H1 (cell line): ENCODE results near the gene CFAP61. TPM values are rescaled to one million over a fixed set of nuclear protein-coding genes. Genes with fewer than 3 reads are reported as not detected.

ENCODE experiments used
- CTCF ChIA-PET: fragments of 300-600 bp; sonication (Branson Sonifier 250); formaldehyde crosslinking; loops from one replicate; lab custom pipeline; 2021; ENCODE audit not compliant: partially characterized antibody; lab: Charles Lee
- POLR2A ChIA-PET: fragments of 300-600 bp; sonication (Branson Sonifier 250); formaldehyde crosslinking; loops from one replicate; lab custom pipeline; 2021; ENCODE audit warnings: inconsistent platforms; ENCODE audit not compliant: partially characterized antibody; lab: Charles Lee
- DNase-seq, 2 experiments: peaks; one replicate each; pipeline versions ENCODE4 v3.0.0 to v3.0.0-alpha.2; 2010 to 2022; ENCODE audit warnings: low spot score in 2 of 2, low read depth in 1 of 2, mixed read lengths in 1 of 2
- FAIRE-seq: peaks from 2 replicates; lab custom pipeline; 2011; peaks lifted over from hg19 to GRCh38; lab: Jason Lieb, UNC
- H2AFZ ChIP-seq: 2 replicates; pipeline ENCODE4 v1.8.1; 2012; ENCODE audit warnings: low read length, inconsistent platforms
- H2AK5ac ChIP-seq: 2 replicates; pipeline ENCODE4 v1.6.1; 2013; ENCODE audit warnings: low read depth, low read length
- H2BK120ac ChIP-seq: replicated peaks from 2 replicates; pipeline ENCODE3; 2013; ENCODE audit warnings: low read depth, low read length, inconsistent platforms
- H2BK12ac ChIP-seq: 2 replicates; pipeline ENCODE4 v1.6.1; 2013; ENCODE audit warnings: low read depth, low read length
- H2BK15ac ChIP-seq: 2 replicates; pipeline ENCODE4 v1.6.1; 2013; ENCODE audit warnings: low read length
- H2BK20ac ChIP-seq: 2 replicates; pipeline ENCODE4 v1.6.1; 2013; ENCODE audit warnings: low read length
- H2BK5ac ChIP-seq: 2 replicates; pipeline ENCODE4 v1.6.1; 2013; ENCODE audit warnings: low read depth, low read length
- H3K14ac ChIP-seq: 2 replicates; pipeline ENCODE4 v1.6.1; 2013; ENCODE audit warnings: inconsistent platforms; ENCODE audit not compliant: insufficient read length
- H3K18ac ChIP-seq: 2 replicates; pipeline ENCODE4 v1.6.1; 2013; ENCODE audit warnings: low read length; ENCODE audit errors: extremely low read depth
- H3K23ac ChIP-seq: 2 replicates; pipeline ENCODE4 v1.6.1; 2013; ENCODE audit warnings: inconsistent platforms; ENCODE audit not compliant: insufficient read length
- H3K23me2 ChIP-seq: 2 replicates; pipeline ENCODE4 v1.6.1; 2013; ENCODE audit warnings: low read depth, low read length
- H3K27ac ChIP-seq: 2 replicates; pipeline ENCODE4 v1.6.1; 2011; ENCODE audit warnings: low read depth, low read length, inconsistent platforms
- H3K27me3 ChIP-seq, 4 experiments: replicated peaks in 1 of 4; 1 replicate in 1 of 4; 2 replicates in 3 of 4; pipeline versions ENCODE4 v1.6.1 to v1.8.1; 2011 to 2013; ENCODE audit warnings: low read length in 3 of 4, mild to moderate bottlenecking in 3 of 4, inconsistent platforms in 2 of 4, mixed read lengths in 2 of 4, moderate library complexity in 1 of 4; ENCODE audit not compliant: control insufficient read depth in 3 of 4, insufficient read depth in 3 of 4; ENCODE audit errors: extremely low read depth in 1 of 4
- H3K36me3 ChIP-seq, 4 experiments: 2 replicates each; pipeline versions ENCODE4 v1.6.1 to v1.8.1; 2011 to 2013; ENCODE audit warnings: mild to moderate bottlenecking in 4 of 4, low read length in 3 of 4, moderate library complexity in 2 of 4, control low read depth in 1 of 4, inconsistent platforms in 1 of 4; ENCODE audit not compliant: insufficient read depth in 4 of 4, control insufficient read depth in 2 of 4
- H3K4ac ChIP-seq: replicated peaks from 2 replicates; pipeline ENCODE3; 2013; ENCODE audit warnings: low read length, low read depth, mixed read lengths, inconsistent platforms; ENCODE audit not compliant: insufficient read length
- H3K4me1 ChIP-seq, 4 experiments: replicated peaks in 1 of 4; 1 replicate in 1 of 4; 2 replicates in 3 of 4; pipeline versions ENCODE4 v1.6.1 to v1.8.1; 2011 to 2013; ENCODE audit warnings: low read length in 3 of 4, inconsistent platforms in 2 of 4, mixed read lengths in 1 of 4; ENCODE audit not compliant: insufficient read depth in 4 of 4, control insufficient read depth in 3 of 4
- H3K4me2 ChIP-seq, 2 experiments: 2 replicates each; pipeline versions ENCODE4 v1.6.1 to v1.8.1; 2011 to 2013; ENCODE audit warnings: low read depth in 2 of 2, low read length in 2 of 2, control low read depth in 1 of 2, inconsistent platforms in 1 of 2, mild to moderate bottlenecking in 1 of 2; ENCODE audit not compliant: insufficient read depth in 1 of 2
- H3K4me3 ChIP-seq, 4 experiments: fragments of 200-600, 300-600 bp in 1 of 4; sonication (generic), shearing (Covaris generic), sonication (Bioruptor Twin) in 1 of 4; 2 replicates each; pipeline versions ENCODE4 v1.5.1 to v1.8.1; 2011 to 2016; ENCODE audit warnings: low read length in 4 of 4, low read depth in 3 of 4, control low read depth in 2 of 4, inconsistent platforms in 2 of 4, mild to moderate bottlenecking in 2 of 4, mixed read lengths in 1 of 4, moderate library complexity in 1 of 4; ENCODE audit not compliant: insufficient read depth in 2 of 4; ENCODE audit errors: extremely low read depth in 1 of 4
- H3K56ac ChIP-seq: replicated peaks from 2 replicates; pipeline ENCODE3; 2013; ENCODE audit warnings: low read depth, mild to moderate bottlenecking, mixed read lengths, low read length, inconsistent platforms; ENCODE audit not compliant: insufficient read length
- H3K79me1 ChIP-seq: 2 replicates; pipeline ENCODE4 v1.6.1; 2013; ENCODE audit warnings: low read depth, low read length, control low read depth
- H3K79me2 ChIP-seq, 2 experiments: 2 replicates each; pipeline versions ENCODE4 v1.6.1 to v1.8.1; 2012 to 2013; ENCODE audit warnings: low read length in 2 of 2, mild to moderate bottlenecking in 2 of 2, inconsistent platforms in 1 of 2; ENCODE audit not compliant: insufficient read depth in 2 of 2, control insufficient read depth in 1 of 2
- H3K9ac ChIP-seq, 4 experiments: replicated peaks in 1 of 4; 1 replicate in 1 of 4; 2 replicates in 3 of 4; pipeline versions ENCODE4 v1.6.1 to v1.8.1; 2011 to 2013; ENCODE audit warnings: low read depth in 3 of 4, low read length in 3 of 4, control low read depth in 2 of 4, mild to moderate bottlenecking in 2 of 4, moderate library complexity in 2 of 4, inconsistent platforms in 1 of 4; ENCODE audit errors: extremely low read depth in 1 of 4
- H3K9me3 ChIP-seq, 2 experiments: 2 replicates each; pipeline versions ENCODE4 v1.6.1 to v1.8.1; 2012 to 2013; ENCODE audit warnings: mild to moderate bottlenecking in 2 of 2, moderate library complexity in 2 of 2, control low read depth in 1 of 2, inconsistent platforms in 1 of 2, low read depth in 1 of 2, low read length in 1 of 2, mixed read lengths in 1 of 2; ENCODE audit not compliant: insufficient read depth in 2 of 2
- H4K20me1 ChIP-seq, 2 experiments: replicated peaks in 1 of 2; 2 replicates each; pipeline versions ENCODE3 to v1.8.1; 2011 to 2013; ENCODE audit warnings: inconsistent platforms in 2 of 2, low read length in 2 of 2, mild to moderate bottlenecking in 1 of 2; ENCODE audit not compliant: insufficient read depth in 2 of 2, control insufficient read depth in 1 of 2
- H4K5ac ChIP-seq: 2 replicates; pipeline ENCODE4 v1.6.1; 2013; ENCODE audit warnings: low read length, low read depth, mixed read lengths, inconsistent platforms; ENCODE audit not compliant: insufficient read length
- H4K8ac ChIP-seq: 2 replicates; pipeline ENCODE4 v1.8.0; 2013; ENCODE audit warnings: mild to moderate bottlenecking, moderate library complexity, low read length, inconsistent platforms; ENCODE audit not compliant: insufficient read depth; ENCODE audit errors: extremely low read depth
- H4K91ac ChIP-seq: replicated peaks from 2 replicates; pipeline ENCODE3; 2013; ENCODE audit warnings: low read length, mixed read lengths, inconsistent platforms; ENCODE audit not compliant: insufficient read length
- ASH2L ChIP-seq: fragments of 200-600, 300-600 bp; sonication (generic); IDR thresholded peaks from one replicate; pipeline ENCODE4 v1.7.1; 2017; ENCODE audit warnings: low read length
- BCL11A ChIP-seq, 2 experiments: IDR thresholded peaks; one replicate each; pipeline ENCODE4 v1.6.1; 2011; ENCODE audit warnings: low read depth in 2 of 2, low read length in 2 of 2, mild to moderate bottlenecking in 2 of 2
- BRCA1 ChIP-seq: IDR thresholded peaks from 2 replicates; pipeline ENCODE4 v1.6.1; 2012; ENCODE audit warnings: low read depth, low read length, improper control_type of control experiment
- JUND ChIP-seq: IDR thresholded peaks from 2 replicates; pipeline ENCODE4 v1.6.1; 2011; ENCODE audit warnings: mild to moderate bottlenecking, improper control_type of control experiment, low read length
- POLR2A ChIP-seq, 2 experiments: IDR thresholded peaks; 1 replicate in 1 of 2; 2 replicates in 1 of 2; pipeline ENCODE4 v1.6.1; 2011; ENCODE audit warnings: low read depth in 2 of 2, low read length in 2 of 2, mild to moderate bottlenecking in 2 of 2; ENCODE audit errors: control extremely low read depth in 1 of 2
- POLR2AphosphoS5 ChIP-seq: IDR thresholded peaks from 2 replicates; pipeline ENCODE4 v1.6.1; 2011; ENCODE audit warnings: low read depth, low read length
- RBBP5 ChIP-seq: IDR thresholded peaks from 2 replicates; pipeline ENCODE4 v1.7.1; 2012; ENCODE audit warnings: low read depth, mild to moderate bottlenecking, inconsistent platforms, low read length, moderate library complexity, borderline replicate concordance
- TBP ChIP-seq: IDR thresholded peaks from 2 replicates; pipeline ENCODE4 v1.6.1; 2011; ENCODE audit warnings: low read depth, low read length, improper control_type of control experiment
- TEAD4 ChIP-seq: IDR thresholded peaks from 2 replicates; pipeline ENCODE4 v1.6.1; 2012; ENCODE audit warnings: low read depth, low read length, inconsistent platforms, mixed read lengths
- polyA plus RNA-seq, 7 experiments: library from polyadenylated mRNA; depleted of rRNA in 3 of 7; stranded (reverse) in 5 of 7; unstranded in 2 of 7; fragments of >200 nt in 5 of 7; fragments of 200-250 nt in 2 of 7; gene quantifications; 1 replicate in 5 of 7; 2 replicates in 1 of 7; 4 replicates in 1 of 7; pipeline versions ENCODE4 v1.2.1 to v1.2.3, GENCODE V29; 2011 to 2013; ENCODE audit warnings: missing spikeins in 2 of 7, mixed read lengths in 2 of 7
- total RNA-seq: library from RNA; stranded (reverse); fragmentation: NEBNext Ultra II Directional; extraction: Animal tissue kit (Norgen Biotek cat#: 25700); gene quantifications from 2 replicates; pipeline ENCODE4 v1.2.1, GENCODE V29; 2021

CFAP61 gene
- total and polyA plus RNA-seq, 2 of the 8 experiments (the other 6 are each of a cell fraction or from before 2014, with no cell fraction given): 0.29 to 0.61 TPM

GRCh38 chr20:20100881-20101280 lies 48.5 kb downstream of the CFAP61 start:
- no peak for DNase-seq
- no peak overlapping the region for H2BK12ac ChIP-seq
- no peak overlapping the region for H4K91ac ChIP-seq
- no peak overlapping the region for H3K4ac ChIP-seq
- H2BK15ac ChIP-seq: no peak overlapping the region
- POLR2A ChIA-PET: no interaction called here
- no peaks in the 10 kb centered on the region for H4K20me1 ChIP-seq
- H3K18ac ChIP-seq: no peak overlapping the region
- H3K23ac ChIP-seq: no peak overlapping the region
- H3K23me2 ChIP-seq: no peaks in the 10 kb centered on the region
- no peak overlapping the region for H3K27ac ChIP-seq
- CTCF ChIA-PET: interaction anchor here (1.0 to 1.7 kb wide), 3 partner anchors 9 to 351 kb away, joined by 3 to 4 read pairs (median 3); no protein-coding TSS in a partner anchor
- FAIRE-seq: no peak
- H3K79me1 ChIP-seq: no peaks in the 10 kb centered on the region
- H3K9me3 ChIP-seq: no peaks in the 10 kb centered on the region
- no peaks in the 10 kb centered on the region for H3K36me3 ChIP-seq
- H4K5ac ChIP-seq: no peak overlapping the region
- no peak overlapping the region for H2BK120ac ChIP-seq
- no peak overlapping the region for H3K9ac ChIP-seq
- H3K4me3 ChIP-seq: no peak overlapping the region
- H2BK20ac ChIP-seq: no peak overlapping the region
- H3K4me2 ChIP-seq: no peak overlapping the region
- no peaks in the 10 kb centered on the region for H3K79me2 ChIP-seq
- H2BK5ac ChIP-seq: no peak overlapping the region
- no peaks in the 10 kb centered on the region for H3K27me3 ChIP-seq
- no peak overlapping the region for H4K8ac ChIP-seq
- no peak overlapping the region for H2AK5ac ChIP-seq
- no peaks in the 10 kb centered on the region for H3K4me1 ChIP-seq
- no peak overlapping the region for H3K56ac ChIP-seq
- no peak overlapping the region for H3K14ac ChIP-seq
- no peak overlapping the region for H2AFZ ChIP-seq
- TF ChIP-seq JUND (no peak), RBBP5 (no peak), POLR2A (IDR thresholded peaks at IDR 0.05; ENCODE audit: control extremely low read depth in 1 of 2, low read depth in 2 of 2, low read length in 2 of 2) (no peak), ASH2L (no peak), BCL11A (IDR thresholded peaks at IDR 0.05; ENCODE audit: low read depth in 2 of 2, low read length in 2 of 2) (no peak), BRCA1 (no peak), POLR2AphosphoS5 (no peak), TBP (no peak), TEAD4 (no peak)
